MCF 10A (cell line): ENCODE measurements around the gene STK11. TPM values are rescaled to one million over a fixed set of nuclear protein-coding genes. Genes with fewer than 3 reads are reported as not detected.

Source experiments
- BruUV-seq: library from RNA; stranded (reverse); fragments of 400-500 nt; replicated peaks from 2 replicates; lab custom pipeline; 2021; lab: Mats Ljungman, UMichigan
- CTCF ChIA-PET: fragments of 300-600 bp; sonication (Branson Sonifier 250); formaldehyde crosslinking; extraction: SDS; loops from one replicate; lab custom pipeline; 2021; ENCODE audit warnings: antibody characterized with exemption, inconsistent platforms; lab: Yijun Ruan, JAX
- POLR2A ChIA-PET: fragments of 300-600, 350-650 bp; sonication (Branson Sonifier 250); formaldehyde crosslinking; extraction: SDS; loops from one replicate; lab custom pipeline; 2020; ENCODE audit warnings: antibody characterized with exemption, inconsistent platforms; lab: Yijun Ruan, JAX
- DNase-seq: peaks from one replicate; pipeline ENCODE4 v3.0.0-alpha.2; 2018; ENCODE audit not compliant: unreplicated experiment
- H3K27ac Mint-ChIP-seq: one replicate; pipeline ENCODE4 v1.8.0; 2022; ENCODE audit warnings: mild to moderate bottlenecking, low read depth, mixed read lengths; ENCODE audit not compliant: unreplicated experiment
- H3K27me3 Mint-ChIP-seq: one replicate; pipeline ENCODE4 v1.8.0; 2022; ENCODE audit warnings: mixed read lengths; ENCODE audit not compliant: insufficient read depth, unreplicated experiment
- H3K36me3 Mint-ChIP-seq: one replicate; pipeline ENCODE4 v1.8.0; 2022; ENCODE audit warnings: mild to moderate bottlenecking, moderate library complexity, mixed read lengths; ENCODE audit not compliant: insufficient read depth, unreplicated experiment
- H3K4me1 Mint-ChIP-seq: one replicate; pipeline ENCODE4 v1.8.0; 2022; ENCODE audit warnings: mixed read lengths; ENCODE audit not compliant: insufficient read depth, unreplicated experiment
- H3K4me3 Mint-ChIP-seq: one replicate; pipeline ENCODE4 v1.8.0; 2022; ENCODE audit warnings: mild to moderate bottlenecking, moderate library complexity, mixed read lengths; ENCODE audit not compliant: unreplicated experiment
- H3K9me3 Mint-ChIP-seq: one replicate; pipeline ENCODE4 v1.8.0; 2022; ENCODE audit warnings: mixed read lengths; ENCODE audit not compliant: unreplicated experiment
- CTCF ChIP-seq: fragments of 200-600 bp; IDR thresholded peaks from one replicate; pipeline ENCODE4 v1.8.0; 2022; ENCODE audit warnings: antibody characterized with exemption, mild to moderate bottlenecking; ENCODE audit not compliant: unreplicated experiment
- intact Hi-C: fragments of 100-400 bp; cut with micrococcal nuclease; formaldehyde crosslinking; loops from 2 replicates; pipeline ENCODE4 v1.14.1; 2022
- total RNA-seq: library from RNA; stranded (reverse); gene quantifications from 2 replicates; pipeline ENCODE4 v1.2.3, GENCODE V29; 2022

STK11 gene
- total RNA-seq, 1 experiment from 2014 or later, result 65.6 TPM

GRCh38 chr19:1251330-1252220 lies 46.0 kb downstream of the STK11 start:
- intact Hi-C loops, result no loop called here
- CTCF ChIA-PET, result interaction anchor here (0.6 to 0.7 kb wide), 2 partner anchors 14 to 16 kb away, joined by 3 to 5 read pairs; no protein-coding TSS in a partner anchor

GRCh38 chr19:1252221-1252820 lies 46.7 kb downstream of the STK11 start:
- intact Hi-C loops, result no loop called here
- no peaks in the 10 kb centered on the region for H3K9me3 Mint-ChIP-seq
- no TSS peak for BruUV-seq
- H3K4me1 Mint-ChIP-seq, result peaks cover 7% of the 10 kb centered on the region
- DNase-seq, result peak; percentile 99
- H3K27ac Mint-ChIP-seq, result peak overlapping the region; percentile 86
- CTCF ChIA-PET, result interaction anchor here (0.7 to 1.9 kb wide), 4 partner anchors 8 to 14 kb away, joined by 3 to 19 read pairs (median 12); no protein-coding TSS in a partner anchor
- no peak for TF ChIP-seq CTCF
- H3K27me3 Mint-ChIP-seq, result no peaks in the 10 kb centered on the region
- peaks cover 69% of the 10 kb centered on the region for H3K36me3 Mint-ChIP-seq
- peak overlapping the region; percentile 86 for H3K4me3 Mint-ChIP-seq
- POLR2A ChIA-PET, result interaction anchor here (0.6 to 2.9 kb wide), 27 partner anchors 7 to 589 kb away, joined by 3 to 89 read pairs (median 4); partner anchors contain the start of genes ATP5F1D, CIRBP, CNN2 and FAM174C

More at GRCh38 chr19:1251330-1252220, 46.0 kb downstream of the STK11 start:
- no peaks in the 10 kb centered on the region for H3K27me3 Mint-ChIP-seq
- peaks cover 68% of the 10 kb centered on the region for H3K36me3 Mint-ChIP-seq
- POLR2A ChIA-PET, result interaction anchor here (0.6 to 2.9 kb wide), 7 partner anchors 8 to 645 kb away, joined by 3 to 89 read pairs (median 4); partner anchors contain the start of gene CIRBP
- TSS peak; percentile 40 for BruUV-seq
- peaks cover 5% of the 10 kb centered on the region for H3K4me1 Mint-ChIP-seq
- H3K27ac Mint-ChIP-seq, result peak overlapping the region; percentile 86
- peak overlapping the region; percentile 86 for H3K4me3 Mint-ChIP-seq
- peak; percentile 67 for DNase-seq
- no peak for TF ChIP-seq CTCF
- no peaks in the 10 kb centered on the region for H3K9me3 Mint-ChIP-seq

GRCh38 chr19:1252821-1253513 lies 47.4 kb downstream of the STK11 start:
- no peak for TF ChIP-seq CTCF
- H3K4me1 Mint-ChIP-seq, result peaks cover 14% of the 10 kb centered on the region
- H3K36me3 Mint-ChIP-seq, result peaks cover 76% of the 10 kb centered on the region
- ChIA-PET POLR2A (interaction anchor here (0.5 to 2.9 kb wide), 27 partner anchors 9 to 590 kb away, joined by 3 to 89 read pairs (median 4); partner anchors contain the start of genes ATP5F1D, CIRBP, CNN2 and FAM174C), CTCF (interaction anchor here (0.6 to 1.9 kb wide), 4 partner anchors 9 to 238 kb away, joined by 3 to 19 read pairs (median 12); partner anchors contain the start of gene REEP6)
- H3K27ac Mint-ChIP-seq, result peak overlapping the region; percentile 86
- no peaks in the 10 kb centered on the region for H3K27me3 Mint-ChIP-seq
- DNase-seq, result peak; percentile 99
- BruUV-seq, result no TSS peak
- H3K9me3 Mint-ChIP-seq, result no peaks in the 10 kb centered on the region
- peak overlapping the region; percentile 86 for H3K4me3 Mint-ChIP-seq
- intact Hi-C loops, result no loop called here
